ENCODE results near the gene GALNT9.
"Not testable (repeated sequence)": the region's sequence is repeated elsewhere in the genome, so short reads cannot be mapped to it uniquely, and the experiment has no call there.

- TF ChIP-seq, protein P1, sequence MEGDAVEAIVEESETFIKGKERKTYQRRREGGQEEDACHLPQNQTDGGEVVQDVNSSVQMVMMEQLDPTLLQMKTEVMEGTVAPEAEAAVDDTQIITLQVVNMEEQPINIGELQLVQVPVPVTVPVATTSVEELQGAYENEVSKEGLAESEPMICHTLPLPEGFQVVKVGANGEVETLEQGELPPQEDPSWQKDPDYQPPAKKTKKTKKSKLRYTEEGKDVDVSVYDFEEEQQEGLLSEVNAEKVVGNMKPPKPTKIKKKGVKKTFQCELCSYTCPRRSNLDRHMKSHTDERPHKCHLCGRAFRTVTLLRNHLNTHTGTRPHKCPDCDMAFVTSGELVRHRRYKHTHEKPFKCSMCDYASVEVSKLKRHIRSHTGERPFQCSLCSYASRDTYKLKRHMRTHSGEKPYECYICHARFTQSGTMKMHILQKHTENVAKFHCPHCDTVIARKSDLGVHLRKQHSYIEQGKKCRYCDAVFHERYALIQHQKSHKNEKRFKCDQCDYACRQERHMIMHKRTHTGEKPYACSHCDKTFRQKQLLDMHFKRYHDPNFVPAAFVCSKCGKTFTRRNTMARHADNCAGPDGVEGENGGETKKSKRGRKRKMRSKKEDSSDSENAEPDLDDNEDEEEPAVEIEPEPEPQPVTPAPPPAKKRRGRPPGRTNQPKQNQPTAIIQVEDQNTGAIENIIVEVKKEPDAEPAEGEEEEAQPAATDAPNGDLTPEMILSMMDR (conservative IDR thresholded peaks at IDR 0.05; ENCODE audit: low read depth, low read length) = not testable (repeated sequence)
- not testable (repeated sequence) for TF ChIP-seq EZH2 (IDR thresholded peaks at IDR 0.05; ENCODE audit: low read length, unreplicated experiment)
Observed at GRCh38 chr12:132303853-132304373, 25.5 kb downstream of the GALNT9 start.
